ENCODE results near the gene TSPAN18. TPM values are rescaled to one million over a fixed set of nuclear protein-coding genes. Genes with fewer than 3 reads are reported as not detected.

Gene TSPAN18
- total RNA-seq, 1 donor = under 0.01 TPM

- DNase-seq (ENCODE audit: low read depth) = no peak
- TF ChIP-seq CTCF (IDR thresholded peaks at IDR 0.05; ENCODE audit: insufficient read depth, low read depth, low read length) = no peak
- no peak overlapping the region for H3K4me3 ChIP-seq (ENCODE audit: low read depth, low read length)
These were observed 76.2 kb downstream of the TSPAN18 start for GRCh38 chr11:44803009-44803408.

DNA sequence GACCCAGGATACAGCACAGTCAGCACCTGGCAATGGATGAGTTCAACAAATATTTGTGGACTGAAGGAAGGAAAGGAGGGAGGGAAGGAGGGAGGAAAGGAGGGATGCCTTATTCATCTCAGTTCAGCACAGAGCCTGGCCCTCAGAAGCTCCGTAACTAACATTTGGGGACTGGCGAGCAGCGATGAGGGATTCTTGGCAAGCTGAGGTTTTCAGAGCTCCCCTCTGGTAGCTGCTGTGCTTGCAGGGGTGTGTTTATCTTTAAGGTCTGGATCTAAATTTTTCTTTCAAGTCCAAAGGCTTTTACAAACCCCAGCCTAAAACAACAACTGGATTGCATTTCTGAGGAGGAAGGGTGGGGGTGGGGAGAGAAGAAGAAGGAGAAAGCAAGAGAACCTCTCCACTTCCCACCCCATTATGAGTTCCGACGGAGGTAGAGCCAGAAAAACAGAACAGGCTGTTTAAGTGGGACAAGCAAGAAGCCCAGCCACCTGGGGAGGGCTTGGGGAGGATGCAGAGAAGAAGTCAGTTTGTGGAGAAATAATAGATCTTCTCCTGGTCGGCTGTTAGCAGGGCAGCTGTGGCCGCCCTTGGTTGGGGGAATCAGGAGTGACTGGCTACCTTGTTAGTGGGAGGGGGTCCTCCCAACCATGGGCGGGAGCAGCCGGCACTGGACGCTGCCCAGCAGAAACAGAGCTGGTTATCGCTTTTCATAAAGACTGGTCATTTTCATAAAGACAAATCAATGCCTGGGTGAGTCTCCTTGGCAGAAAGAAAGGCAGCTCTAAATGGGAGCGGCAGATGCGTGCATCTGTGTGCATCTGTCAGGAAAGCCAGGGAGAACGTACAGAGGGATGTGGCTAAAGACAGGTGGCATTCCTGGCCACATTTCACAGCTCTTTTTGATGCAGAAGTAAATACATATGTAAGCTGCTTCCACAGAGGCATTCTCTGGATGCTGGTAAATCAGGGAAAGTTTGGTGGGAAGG lies 78.0 kb downstream of the TSPAN18 start:
- no peak overlapping the region for H3K4me3 ChIP-seq (ENCODE audit: low read depth, low read length)
- no peak for TF ChIP-seq CTCF (IDR thresholded peaks at IDR 0.05; ENCODE audit: insufficient read depth, low read depth, low read length)
- DNase-seq (ENCODE audit: low read depth) = no peak

- H3K4me3 ChIP-seq (ENCODE audit: low read depth, low read length) = no peak overlapping the region
- no peak for DNase-seq (ENCODE audit: low read depth)
- no peak for TF ChIP-seq CTCF (IDR thresholded peaks at IDR 0.05; ENCODE audit: insufficient read depth, low read depth, low read length)
These were observed 78.8 kb downstream of the TSPAN18 start for GRCh38 chr11:44805596-44805995.

GRCh38 chr11:44808053-44808753 lies 81.4 kb downstream of the TSPAN18 start:
- no peak for DNase-seq (ENCODE audit: low read depth)
- TF ChIP-seq CTCF (IDR thresholded peaks at IDR 0.05; ENCODE audit: insufficient read depth, low read depth, low read length) = no peak
- no peak overlapping the region for H3K4me3 ChIP-seq (ENCODE audit: low read depth, low read length)

GRCh38 chr11:44809283-44809682 lies 82.5 kb downstream of the TSPAN18 start:
- no peak for TF ChIP-seq CTCF (IDR thresholded peaks at IDR 0.05; ENCODE audit: insufficient read depth, low read depth, low read length)
- H3K4me3 ChIP-seq (ENCODE audit: low read depth, low read length) = no peak overlapping the region
- no peak for DNase-seq (ENCODE audit: low read depth)

DNA sequence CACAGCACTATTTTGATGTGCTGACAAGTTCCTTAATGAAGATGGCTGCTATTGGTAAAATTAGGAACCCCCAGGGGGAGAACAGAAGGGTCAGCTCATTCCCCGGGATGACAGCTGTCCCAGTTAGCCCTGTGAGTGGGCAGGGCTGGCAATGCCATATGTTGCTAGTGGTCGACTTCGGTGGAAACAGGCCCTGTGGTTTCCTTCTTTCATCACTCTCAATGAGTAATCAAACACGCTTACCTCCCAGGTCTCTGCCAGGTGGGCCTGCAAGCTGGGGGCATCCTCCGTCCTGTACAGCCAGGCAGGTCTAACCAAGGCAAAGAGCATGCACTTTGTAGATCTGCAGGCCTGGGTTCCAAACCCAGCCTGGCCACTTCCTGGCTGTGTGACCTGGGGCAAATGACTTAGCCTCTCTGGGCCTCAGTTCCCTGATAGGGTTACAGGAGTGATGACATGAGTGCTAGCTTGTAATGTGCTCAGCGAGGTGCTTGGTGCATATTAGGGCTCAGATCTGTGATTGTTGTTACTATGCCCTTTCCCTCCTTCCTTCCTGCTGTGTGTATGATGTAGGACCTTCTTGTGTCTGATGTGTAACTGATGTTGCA lies 85.2 kb downstream of the TSPAN18 start:
- H3K4me3 ChIP-seq (ENCODE audit: low read depth, low read length) = no peak overlapping the region
- TF ChIP-seq CTCF (IDR thresholded peaks at IDR 0.05; ENCODE audit: insufficient read depth, low read depth, low read length) = no peak
- DNase-seq (ENCODE audit: low read depth) = no peak

Measured in fibroblast of villous mesenchyme (primary cell).